Measurements from ENCODE around the gene TMBIM1. TPM values are rescaled to one million over a fixed set of nuclear protein-coding genes. Genes with fewer than 3 reads are reported as not detected.

TMBIM1 gene
- total and polyA plus RNA-seq, 9 of the 15 experiments (the other 6 are each of a cell fraction or from before 2014, with no cell fraction given): 14.2 to 105 (median 47.0) TPM

DNA sequence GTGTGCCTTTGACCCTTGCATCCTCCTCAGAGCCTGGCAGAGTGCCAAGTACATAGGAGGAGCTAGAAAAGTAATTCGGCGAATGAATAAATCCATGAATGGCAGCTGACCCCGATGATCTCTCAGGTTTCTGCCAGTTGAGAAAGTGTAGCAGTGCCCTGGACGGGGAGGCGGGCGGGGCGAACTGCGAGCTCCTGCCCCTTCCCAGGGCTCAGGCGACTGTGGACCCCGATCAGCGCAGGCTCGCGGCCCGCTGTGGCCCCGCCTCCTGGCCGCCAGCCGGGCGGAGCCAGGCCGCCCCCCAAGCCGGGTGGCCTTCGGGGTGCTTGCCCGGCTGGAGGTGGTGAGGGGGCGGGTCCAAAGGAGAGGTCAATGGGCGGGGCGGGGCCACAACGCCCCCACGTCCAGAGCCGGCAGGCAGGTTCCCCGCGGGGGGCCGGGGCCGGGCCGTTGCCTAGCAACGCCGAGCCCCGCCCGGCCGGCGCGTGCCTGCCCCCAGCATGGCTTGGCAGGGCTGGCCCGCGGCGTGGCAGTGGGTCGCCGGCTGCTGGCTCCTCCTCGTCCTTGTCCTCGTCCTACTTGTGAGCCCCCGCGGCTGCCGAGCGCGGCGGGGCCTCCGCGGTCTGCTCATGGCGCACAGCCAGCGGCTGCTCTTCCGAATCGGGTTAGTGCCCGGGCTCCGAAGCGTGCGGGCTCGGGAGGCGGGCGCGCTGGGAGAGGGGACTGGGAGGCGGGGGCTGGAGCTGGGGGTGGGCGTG lies 30.6 kb upstream of the TMBIM1 start (continued):
- TF ChIP-seq ZBTB49 (CRISPR knock-in tag; IDR thresholded peaks at IDR 0.05; ENCODE audit: borderline replicate concordance) (no peak), CEBPZ (IDR thresholded peaks at IDR 0.05; ENCODE audit: borderline replicate concordance, low read depth, low read length) (no peak), NFXL1 (CRISPR knock-in tag; IDR thresholded peaks at IDR 0.05) (no peak), TCF7L2 (IDR thresholded peaks at IDR 0.05; ENCODE audit: low read depth, low read length) (no peak), ZNF121 (CRISPR knock-in tag; conservative IDR thresholded peaks at IDR 0.05) (no peak), MTF1 (CRISPR knock-in tag; IDR thresholded peaks at IDR 0.05; ENCODE audit: borderline replicate concordance) (no peak), SREBF1 (IDR thresholded peaks at IDR 0.05; ENCODE audit: borderline replicate concordance, low read depth, low read length) (no peak), ZNF79 (CRISPR knock-in tag; IDR thresholded peaks at IDR 0.05; ENCODE audit: low read depth) (no peak), ZNF134 (CRISPR knock-in tag; conservative IDR thresholded peaks at IDR 0.05) (no peak), TEAD4 (IDR thresholded peaks at IDR 0.05; ENCODE audit: low read length) (no peak; the same call in 1 of the 2 replicates), TEAD4 (CRISPR knock-in tag; IDR thresholded peaks at IDR 0.05; ENCODE audit: borderline replicate concordance) (no peak), DPF2 (IDR thresholded peaks at IDR 0.05) (no peak; the same call in 1 of the 2 replicates), HNRNPH1 (optimal IDR thresholded peaks at IDR 0.05; ENCODE audit: low read depth, low read length) (no peak), CLOCK (CRISPR knock-in tag; IDR thresholded peaks at IDR 0.05; ENCODE audit: borderline replicate concordance) (no peak), MCM7 (IDR thresholded peaks at IDR 0.05) (no peak), NR1H2 (CRISPR knock-in tag; IDR thresholded peaks at IDR 0.05) (no peak), SNAPC5 (CRISPR knock-in tag; IDR thresholded peaks at IDR 0.05) (no peak), ZNF41 (CRISPR knock-in tag; conservative IDR thresholded peaks at IDR 0.05) (no peak)
- TF ChIP-seq, protein P1, sequence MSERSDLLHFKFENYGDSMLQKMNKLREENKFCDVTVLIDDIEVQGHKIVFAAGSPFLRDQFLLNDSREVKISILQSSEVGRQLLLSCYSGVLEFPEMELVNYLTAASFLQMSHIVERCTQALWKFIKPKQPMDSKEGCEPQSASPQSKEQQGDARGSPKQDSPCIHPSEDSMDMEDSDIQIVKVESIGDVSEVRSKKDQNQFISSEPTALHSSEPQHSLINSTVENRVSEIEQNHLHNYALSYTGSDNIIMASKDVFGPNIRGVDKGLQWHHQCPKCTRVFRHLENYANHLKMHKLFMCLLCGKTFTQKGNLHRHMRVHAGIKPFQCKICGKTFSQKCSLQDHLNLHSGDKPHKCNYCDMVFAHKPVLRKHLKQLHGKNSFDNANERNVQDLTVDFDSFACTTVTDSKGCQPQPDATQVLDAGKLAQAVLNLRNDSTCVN (CRISPR knock-in tag; IDR thresholded peaks at IDR 0.05): no peak
